SIG-M5 (cell line): Measurements from ENCODE around the gene MERTK.
"Not testable (repeated sequence)": the region's sequence is repeated elsewhere in the genome, so short reads cannot be mapped to it uniquely, and the experiment has no call there.

ENCODE experiments used
- DNase-seq: peaks from one replicate; lab custom pipeline; 2025; lab: John Stamatoyannopoulos, UW

MERTK gene

DNA sequence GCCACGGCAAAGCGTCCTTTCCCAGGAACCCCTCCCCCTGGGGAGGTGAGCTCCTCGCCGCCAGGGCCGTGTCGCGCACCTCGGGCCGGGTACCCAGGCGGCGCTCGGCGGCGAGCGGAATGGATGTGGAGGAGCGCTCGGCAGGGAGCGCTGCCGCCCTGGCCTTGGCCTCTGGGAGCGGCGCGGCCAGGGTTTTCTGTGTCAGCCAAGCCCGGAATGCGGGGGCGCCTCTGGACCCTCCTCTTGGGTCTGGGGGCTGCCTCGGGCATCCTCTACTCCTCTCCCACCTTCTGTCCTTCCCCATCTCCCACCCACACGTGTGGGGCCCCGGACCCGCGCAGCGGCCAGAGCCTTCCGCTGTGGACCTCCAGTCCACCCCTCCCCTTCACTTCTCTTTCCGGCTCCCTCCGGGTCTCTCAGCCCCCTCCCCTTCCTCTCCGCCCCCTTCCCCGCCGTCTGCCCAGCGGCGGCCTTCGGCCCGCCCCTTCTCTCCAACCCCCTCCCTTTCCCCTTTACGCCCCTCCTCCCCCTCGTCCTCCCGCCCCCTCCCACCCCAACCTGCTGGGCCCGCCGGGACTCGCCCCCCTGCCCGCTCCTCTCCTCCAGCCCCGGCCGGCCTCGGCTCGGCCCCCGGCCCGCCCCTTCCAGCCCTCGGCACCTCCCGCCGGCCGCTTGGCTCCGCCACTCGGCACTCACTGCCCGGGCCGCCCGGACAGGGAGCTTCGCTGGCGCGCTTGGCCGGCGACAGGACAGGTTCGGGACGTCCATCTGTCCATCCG is at the start of gene MERTK:
Gene MERTK, plus strand, starts transcription at position 684 of the 779 bp plus-strand sequence. CDS start 129 bp downstream, outside the sequence.
- DNase-seq, result no peak

DNA sequence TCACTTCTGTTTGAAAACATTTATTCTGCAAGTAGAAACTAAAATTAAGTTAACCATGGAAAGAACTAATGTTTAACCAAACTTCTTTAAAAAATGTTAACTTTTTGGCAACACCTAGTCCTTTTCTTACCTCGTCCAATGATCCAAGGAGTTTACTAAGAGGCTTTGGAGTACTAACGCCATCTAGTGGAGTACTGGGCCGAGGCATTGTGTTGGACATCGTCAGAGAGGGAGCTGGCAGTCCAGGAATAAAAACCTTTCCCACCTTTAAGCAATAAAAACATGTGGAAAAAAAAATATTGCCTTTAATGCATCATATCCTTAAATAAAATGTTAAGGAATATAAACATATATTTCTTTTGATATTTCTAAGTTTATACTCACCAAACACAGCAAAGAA is 47.8 kb upstream of the MERTK start:
- not testable (repeated sequence) for DNase-seq

- not testable (repeated sequence) for DNase-seq
Observed at GRCh38 chr2:111852544-111852943, 45.9 kb upstream of the MERTK start.

GRCh38 chr2:111860005-111860404 is 38.4 kb upstream of the MERTK start:
- not testable (repeated sequence) for DNase-seq

GRCh38 chr2:111865124-111865523 is 33.3 kb upstream of the MERTK start:
- DNase-seq, result not testable (repeated sequence)

GRCh38 chr2:111872806-111873205 is 25.6 kb upstream of the MERTK start:
- not testable (repeated sequence) for DNase-seq

DNA sequence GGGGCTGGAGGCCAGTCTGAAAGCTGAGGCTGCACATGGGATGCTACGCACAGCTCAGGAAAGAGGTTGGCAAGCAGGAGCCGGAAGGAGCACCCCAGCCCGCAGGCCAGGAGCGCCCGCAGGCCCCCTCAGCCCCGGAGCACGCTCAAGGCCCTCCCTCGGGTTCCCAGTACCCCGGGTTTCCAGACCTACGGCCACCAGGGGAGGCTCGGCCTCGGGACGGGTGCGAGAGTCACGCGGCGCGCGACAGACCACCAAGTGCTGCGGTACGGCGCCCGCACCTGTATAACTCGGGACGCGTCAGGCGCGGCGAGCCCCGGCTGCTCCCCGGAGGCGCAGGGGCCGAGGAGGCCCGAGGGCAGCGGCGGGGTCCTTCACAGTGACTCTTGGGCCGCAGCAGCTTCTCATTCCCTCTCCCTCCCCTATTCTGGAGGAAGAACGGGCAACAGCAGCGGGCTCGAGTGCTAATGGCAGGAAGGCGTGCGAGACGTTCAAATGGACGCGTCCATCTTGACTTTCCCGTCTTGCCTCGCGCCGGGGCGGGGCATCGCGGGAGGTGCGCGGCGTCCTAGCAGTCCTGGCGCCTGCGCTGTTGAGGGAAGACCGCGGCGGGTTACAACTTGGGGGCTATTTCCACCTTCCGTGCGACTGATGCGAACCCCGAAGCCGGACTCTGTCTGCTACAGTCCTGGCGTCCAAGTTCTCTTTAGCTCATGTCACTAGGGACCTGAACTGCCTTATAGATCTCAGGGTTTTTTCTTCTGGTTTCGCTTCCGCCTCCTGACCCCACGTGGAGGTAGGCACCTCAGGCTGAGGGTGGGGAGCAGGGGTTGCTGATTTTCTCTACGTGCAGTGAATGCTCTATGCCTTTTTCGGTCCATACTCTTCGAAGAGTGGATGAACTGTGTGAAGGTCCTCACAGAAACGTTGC is 14.5 kb upstream of the MERTK start, which contains the start of gene ANAPC1:
Gene ANAPC1, minus strand, starts transcription at position 533 of the 931 bp plus-strand sequence. CDS start 3,368 bp downstream, outside the sequence.
- peak; percentile 38 for DNase-seq

GRCh38 chr2:111884592-111884964 is 13.8 kb upstream of the MERTK start:
- DNase-seq, result no peak

DNA sequence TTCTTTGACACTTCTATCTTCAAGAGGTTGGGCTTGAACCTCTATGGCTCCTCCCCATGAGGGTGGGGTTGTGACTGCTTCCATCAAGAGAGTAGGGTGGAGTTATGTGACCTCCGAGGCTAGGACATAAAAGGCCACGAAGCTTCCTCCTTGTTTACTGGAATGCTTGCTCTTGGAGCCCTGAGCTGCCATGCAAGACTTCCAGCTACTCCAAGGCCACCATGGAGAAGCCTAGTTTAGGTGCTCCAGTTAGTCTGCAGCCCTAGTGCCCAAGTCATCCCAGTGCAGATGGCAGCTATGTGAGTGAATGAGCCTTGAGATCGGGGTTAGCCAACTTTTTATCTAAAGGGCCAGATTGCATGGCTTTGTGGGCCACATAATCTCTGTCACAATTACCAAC is 2.4 kb upstream of the MERTK start:
- no peak for DNase-seq

DNA sequence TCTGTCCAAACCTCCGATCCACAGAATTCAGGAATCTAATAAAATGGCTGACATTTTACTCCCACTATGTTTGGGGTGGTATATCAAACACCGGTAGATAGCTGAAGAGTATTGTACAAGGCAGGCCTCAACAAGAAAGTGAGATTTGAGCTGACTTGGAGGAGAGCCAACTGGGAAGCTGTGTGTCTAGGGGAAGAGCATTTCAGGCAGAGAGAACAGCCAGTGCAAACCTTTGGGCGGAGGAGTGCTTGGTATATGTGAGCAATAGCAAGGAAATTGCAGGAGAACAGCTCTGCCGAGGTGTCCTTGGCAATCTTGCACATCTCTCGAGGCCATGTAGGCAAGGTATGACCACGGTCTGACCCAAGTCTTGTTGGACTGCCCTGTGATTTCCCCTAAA is 1.8 kb upstream of the MERTK start:
- DNase-seq, result no peak

DNA sequence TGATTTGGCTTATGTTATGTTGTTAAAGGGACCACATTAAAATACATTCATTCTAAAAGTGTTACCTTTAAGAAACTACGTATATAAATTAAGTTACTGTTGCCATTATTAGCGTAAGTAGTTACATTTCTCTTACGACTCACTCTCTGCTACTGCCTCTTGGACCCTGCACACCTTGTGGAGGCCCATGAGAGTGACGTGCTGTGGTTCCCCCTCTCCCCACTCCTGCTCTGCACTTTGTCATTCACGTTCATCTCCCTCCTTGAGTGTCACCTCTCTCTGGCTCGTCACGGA is 830 bp upstream of the MERTK start:
- DNase-seq, result no peak

GRCh38 chr2:111898703-111899514 is 502 bp downstream of the MERTK start:
- DNase-seq, result no peak

DNA sequence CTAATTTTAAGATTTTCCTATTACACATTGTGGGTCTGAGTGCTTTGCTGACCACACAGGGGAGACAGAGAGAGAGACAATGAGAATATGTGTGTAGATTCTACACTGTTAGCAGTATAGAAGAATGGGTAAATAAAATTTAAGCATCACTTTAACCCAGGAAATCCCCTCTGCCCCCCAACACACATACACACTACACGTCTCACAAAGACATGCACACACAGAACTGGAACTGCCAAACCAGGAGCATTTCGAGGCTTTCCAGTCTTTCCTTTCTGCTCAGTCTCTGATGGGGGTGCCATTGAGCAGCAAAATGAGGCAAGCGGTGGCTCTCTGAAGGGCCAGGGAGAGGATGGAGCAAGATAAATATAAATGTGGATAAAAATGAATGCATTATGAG is 2.5 kb downstream of the MERTK start:
- DNase-seq, result no peak

DNA sequence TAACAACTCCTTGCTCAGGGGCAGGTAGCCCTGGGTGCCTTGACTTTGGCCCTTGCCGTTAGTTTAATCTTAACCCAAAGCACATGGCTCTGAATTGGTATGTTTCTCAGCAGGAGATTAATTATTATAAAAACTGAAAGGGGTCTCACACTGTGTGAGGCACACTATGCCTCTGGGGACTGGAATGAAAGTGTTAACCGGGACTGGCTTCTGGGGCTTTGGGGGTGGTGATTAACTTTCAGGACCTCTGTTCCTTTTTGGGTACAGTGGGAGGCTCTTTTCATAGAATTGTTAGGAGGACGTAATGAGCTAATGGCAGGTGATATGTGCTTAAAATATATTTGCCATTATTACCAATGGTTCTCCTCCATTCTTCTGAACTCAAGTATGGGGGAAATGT is 5.1 kb downstream of the MERTK start:
- no peak for DNase-seq

DNA sequence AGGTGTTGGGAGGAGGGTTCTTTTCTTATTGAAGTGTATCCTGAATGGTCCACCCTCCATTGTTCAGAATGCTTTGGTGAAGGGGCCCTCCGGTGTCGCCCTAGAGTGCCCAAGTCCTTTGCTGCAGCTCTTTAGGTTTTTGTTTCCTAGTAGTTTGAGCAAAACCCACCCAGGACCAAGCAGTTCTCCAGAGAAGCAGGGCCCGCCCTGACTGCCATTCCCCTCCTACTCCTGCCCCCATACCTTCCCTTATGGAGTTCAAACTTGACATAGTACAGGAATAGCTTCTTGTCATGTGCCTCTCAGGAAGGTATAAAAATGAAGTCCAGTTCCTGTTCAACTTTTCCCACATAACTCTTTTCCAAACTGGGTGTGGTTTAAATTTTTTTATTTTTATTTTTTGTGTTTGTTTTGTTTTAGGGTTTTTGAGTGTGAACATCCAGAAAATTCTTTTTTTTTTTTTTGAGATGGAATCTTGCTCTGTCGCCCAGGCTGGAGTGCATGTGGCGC is 5.6 kb downstream of the MERTK start:
- no peak for DNase-seq

GRCh38 chr2:111904726-111905474 is 6.5 kb downstream of the MERTK start:
- no peak for DNase-seq

- DNase-seq, result not testable (repeated sequence)
Observed at GRCh38 chr2:111905475-111905869, 7.1 kb downstream of the MERTK start.

- DNase-seq, result no peak
Observed at GRCh38 chr2:111905990-111906735, 7.8 kb downstream of the MERTK start.

DNA sequence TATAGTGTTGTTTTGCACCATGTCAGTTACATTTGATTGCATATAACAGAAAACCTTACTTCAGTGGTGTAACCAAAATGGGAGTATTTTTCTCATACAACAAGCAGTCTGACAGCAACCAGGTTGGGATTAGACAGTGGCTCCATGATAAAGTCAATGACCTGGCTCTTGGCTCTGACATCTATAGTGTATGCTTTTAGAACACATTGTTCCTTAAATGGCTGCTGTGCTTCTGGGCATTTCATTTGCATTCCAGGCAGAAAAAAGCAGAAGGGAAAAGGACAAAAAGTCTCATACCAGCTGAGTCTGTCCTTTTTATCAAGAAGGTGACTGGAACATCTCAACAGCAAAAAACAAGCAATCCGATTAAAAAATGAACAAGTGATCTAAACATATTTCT is 10.2 kb downstream of the MERTK start:
- no peak for DNase-seq

DNA sequence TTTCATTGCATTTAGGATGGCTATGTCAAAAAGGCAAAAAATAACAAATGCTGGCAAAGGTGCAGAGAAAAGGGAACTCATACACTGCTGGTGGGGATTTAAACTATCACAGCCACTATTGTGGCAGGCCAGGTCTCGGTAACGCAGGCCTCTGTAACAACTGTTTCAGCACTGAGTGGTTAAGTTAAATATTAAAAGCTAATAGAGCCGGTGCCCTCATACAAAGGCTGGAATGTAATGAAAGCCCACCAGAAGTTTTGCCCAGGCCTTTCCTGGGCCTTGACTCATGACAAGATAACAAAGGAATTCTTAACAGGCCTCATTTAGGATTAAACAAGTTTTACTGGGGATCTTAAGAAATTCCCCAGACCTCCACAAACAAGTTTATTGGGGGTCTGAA is 10.7 kb downstream of the MERTK start:
- no peak for DNase-seq

DNA sequence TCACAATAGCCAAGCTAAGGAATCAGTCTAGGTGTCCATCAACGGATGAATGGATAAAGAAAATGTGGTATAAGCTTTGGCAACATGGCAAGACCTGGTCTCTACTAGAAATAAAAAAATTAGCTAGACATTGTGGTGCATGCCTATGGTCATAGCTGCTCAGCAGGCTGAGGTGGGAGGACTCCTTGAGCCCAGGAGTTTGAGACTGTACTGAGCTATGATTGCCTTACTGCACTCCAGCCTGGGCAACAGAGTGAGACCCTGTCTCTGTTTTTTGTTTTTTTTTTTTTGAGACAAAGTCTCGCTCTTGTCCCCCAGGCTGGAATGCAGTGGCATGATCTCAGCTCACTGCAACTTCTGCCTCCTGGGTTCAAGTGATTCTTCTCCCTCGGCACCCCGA is 11.6 kb downstream of the MERTK start:
- DNase-seq, result not testable (repeated sequence)
